Stomach smooth muscle (tissue), 2 donors: ENCODE measurements around the gene STS.

Source experiments
- H3K27ac ChIP-seq: one replicate; pipeline ENCODE4 v1.7.0; 2013; ENCODE audit warnings: mild to moderate bottlenecking, low read length, inconsistent platforms
- H3K27me3 ChIP-seq, 2 donors: one replicate each; pipeline ENCODE4 v1.7.0; 2013; ENCODE audit warnings: low read length in 2 of 2; ENCODE audit not compliant: insufficient read depth in 2 of 2, control insufficient read depth in 1 of 2
- H3K36me3 ChIP-seq, 2 donors: one replicate each; pipeline ENCODE4 v1.7.0; 2013; ENCODE audit warnings: low read length in 2 of 2; ENCODE audit not compliant: control insufficient read depth in 2 of 2, insufficient read depth in 2 of 2
- H3K4me1 ChIP-seq: one replicate; pipeline ENCODE4 v1.7.0; 2013; ENCODE audit warnings: low read length; ENCODE audit not compliant: control insufficient read depth, insufficient read depth
- H3K4me3 ChIP-seq, 2 donors: one replicate each; pipeline ENCODE4 v1.7.0; 2013; ENCODE audit warnings: low read length in 2 of 2
- H3K9ac ChIP-seq, 2 donors: one replicate each; pipeline ENCODE4 v1.7.0; 2013; ENCODE audit warnings: low read length in 2 of 2, mild to moderate bottlenecking in 1 of 2
- H3K9me3 ChIP-seq, 2 donors: one replicate each; pipeline ENCODE4 v1.7.0; 2013; ENCODE audit warnings: low read length in 2 of 2; ENCODE audit not compliant: control insufficient read depth in 2 of 2
- donor health status: healthy.
- donor health status: Pancreatic carcinoma.

Gene STS, protein sequence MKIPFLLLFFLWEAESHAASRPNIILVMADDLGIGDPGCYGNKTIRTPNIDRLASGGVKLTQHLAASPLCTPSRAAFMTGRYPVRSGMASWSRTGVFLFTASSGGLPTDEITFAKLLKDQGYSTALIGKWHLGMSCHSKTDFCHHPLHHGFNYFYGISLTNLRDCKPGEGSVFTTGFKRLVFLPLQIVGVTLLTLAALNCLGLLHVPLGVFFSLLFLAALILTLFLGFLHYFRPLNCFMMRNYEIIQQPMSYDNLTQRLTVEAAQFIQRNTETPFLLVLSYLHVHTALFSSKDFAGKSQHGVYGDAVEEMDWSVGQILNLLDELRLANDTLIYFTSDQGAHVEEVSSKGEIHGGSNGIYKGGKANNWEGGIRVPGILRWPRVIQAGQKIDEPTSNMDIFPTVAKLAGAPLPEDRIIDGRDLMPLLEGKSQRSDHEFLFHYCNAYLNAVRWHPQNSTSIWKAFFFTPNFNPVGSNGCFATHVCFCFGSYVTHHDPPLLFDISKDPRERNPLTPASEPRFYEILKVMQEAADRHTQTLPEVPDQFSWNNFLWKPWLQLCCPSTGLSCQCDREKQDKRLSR

DNA sequence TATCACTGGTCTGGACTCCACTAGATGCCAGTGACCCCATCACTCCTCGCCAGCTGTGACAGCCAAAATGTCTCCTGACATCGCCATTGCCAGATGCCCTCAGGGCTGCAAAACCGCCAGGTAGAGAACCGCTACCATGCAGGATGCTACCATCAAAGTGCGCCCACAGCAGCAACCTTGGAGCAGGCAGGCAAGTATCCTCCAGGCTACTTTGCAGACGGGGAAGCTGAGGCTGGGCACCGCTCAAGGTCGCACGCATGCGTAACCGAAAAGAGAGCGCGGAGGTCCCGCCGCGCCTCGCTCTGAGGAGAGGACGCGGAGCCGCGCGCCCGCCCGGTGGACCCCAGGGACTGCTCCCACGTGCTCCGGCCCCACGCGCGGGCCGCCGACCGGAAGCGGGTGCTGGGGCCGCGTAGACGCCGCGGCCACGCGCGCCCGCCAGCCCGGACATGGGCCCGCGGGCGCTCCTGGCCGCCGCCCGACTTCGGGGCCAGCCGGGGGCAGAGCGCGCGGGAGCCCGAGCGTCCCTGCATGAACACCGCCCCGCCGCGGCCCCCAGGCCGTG, at the start of gene STS:
Gene STS, plus strand, starts transcription at position 300 of the 565 bp plus-strand sequence. CDS start 105,488 bp downstream, outside the sequence.
- H3K9me3 ChIP-seq, result no peaks in the 10 kb centered on the region
- peak within 1 kb of the TSS; percentile 24 for H3K27ac ChIP-seq
- H3K27me3 ChIP-seq, result no peaks in the 10 kb centered on the region
- H3K4me3 ChIP-seq, result peak within 1 kb of the TSS; percentile 82 to 96
- H3K36me3 ChIP-seq, result no peaks in the 10 kb centered on the region
- peak within 1 kb of the TSS; percentile 60 to 71 for H3K9ac ChIP-seq
- peaks cover 7% of the 10 kb centered on the region for H3K4me1 ChIP-seq

GRCh38 chrX:7100022-7100421, 47.5 kb upstream of the STS start:
- Histone ChIP-seq H3K36me3 (peaks cover 0 to 11% of the 10 kb centered on the region in 2 donors), H3K9ac (no peak overlapping the region), H3K4me3 (no peak overlapping the region)

DNA sequence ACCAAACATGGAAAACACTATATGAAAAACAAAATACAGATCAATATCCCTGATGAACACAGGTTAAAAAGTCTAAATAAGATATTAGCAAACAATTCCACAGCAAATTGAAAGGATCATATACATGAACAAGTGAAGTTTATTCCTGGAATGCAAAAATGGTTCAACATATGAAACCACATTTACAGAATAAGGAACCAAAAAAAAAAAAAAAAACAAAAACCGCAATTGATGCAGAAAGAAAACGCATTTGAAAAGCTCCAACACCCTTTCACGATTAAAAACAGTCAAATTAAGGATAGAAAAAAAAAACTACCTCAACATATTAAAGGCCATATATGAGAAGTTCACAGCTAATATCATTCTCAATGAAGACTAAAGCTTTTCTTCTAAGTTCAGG, 45.4 kb upstream of the STS start:
- peaks cover 0 to 17% of the 10 kb centered on the region in 2 donors for H3K36me3 ChIP-seq
- no peaks in the 10 kb centered on the region for H3K9me3 ChIP-seq
- no peak overlapping the region for H3K27ac ChIP-seq
- H3K4me3 ChIP-seq, result no peak overlapping the region
- no peak overlapping the region for H3K9ac ChIP-seq
- H3K4me1 ChIP-seq, result no peaks in the 10 kb centered on the region
- no peaks in the 10 kb centered on the region for H3K27me3 ChIP-seq

More at GRCh38 chrX:7100022-7100421, 47.5 kb upstream of the STS start:
- Histone ChIP-seq H3K27me3 (no peaks in the 10 kb centered on the region), H3K4me1 (no peaks in the 10 kb centered on the region), H3K9me3 (no peaks in the 10 kb centered on the region), H3K27ac (no peak overlapping the region)

- Histone ChIP-seq H3K4me3 (no peak overlapping the region), H3K9me3 (no peaks in the 10 kb centered on the region), H3K27ac (no peak overlapping the region), H3K4me1 (peaks cover 3% of the 10 kb centered on the region), H3K9ac (no peak overlapping the region), H3K36me3 (peaks cover 0 to 9% of the 10 kb centered on the region in 2 donors), H3K27me3 (no peaks in the 10 kb centered on the region)
Measured at GRCh38 chrX:7106649-7107048, 40.9 kb upstream of the STS start.

GRCh38 chrX:7108030-7108429, 39.5 kb upstream of the STS start:
- Histone ChIP-seq H3K9ac (no peak overlapping the region), H3K9me3 (no peaks in the 10 kb centered on the region), H3K4me1 (peaks cover 3% of the 10 kb centered on the region), H3K4me3 (no peak overlapping the region), H3K27ac (no peak overlapping the region), H3K36me3 (peaks cover 0 to 9% of the 10 kb centered on the region in 2 donors), H3K27me3 (no peaks in the 10 kb centered on the region)

DNA sequence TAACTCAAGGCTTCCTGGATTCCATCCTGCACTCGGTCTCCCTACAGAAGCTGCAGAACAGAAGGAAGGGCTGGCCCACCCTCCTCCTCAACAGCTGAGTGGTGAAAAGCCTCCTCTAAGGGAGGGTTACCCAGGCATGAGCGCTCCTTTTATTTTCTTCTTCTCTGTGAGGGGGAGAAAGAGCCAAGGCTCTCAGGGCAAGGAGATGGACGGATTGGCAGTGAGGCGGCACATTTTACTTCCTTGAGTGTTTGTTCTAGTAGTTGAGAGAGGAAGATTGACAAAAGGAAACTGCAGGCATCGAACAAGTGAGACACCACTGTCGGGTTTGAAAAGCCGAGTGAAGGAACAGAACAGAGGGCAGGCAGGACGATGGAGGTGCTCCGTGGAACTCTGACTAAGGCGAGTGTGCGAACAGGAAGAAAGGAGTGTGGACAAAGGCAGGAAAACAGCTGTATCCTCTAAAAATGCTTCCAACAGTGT, 38.4 kb upstream of the STS start:
- no peaks in the 10 kb centered on the region for H3K27me3 ChIP-seq
- H3K36me3 ChIP-seq, result peaks cover 0 to 9% of the 10 kb centered on the region in 2 donors
- no peak overlapping the region for H3K27ac ChIP-seq
- peaks cover 3% of the 10 kb centered on the region for H3K4me1 ChIP-seq
- no peak overlapping the region for H3K9ac ChIP-seq
- no peaks in the 10 kb centered on the region for H3K9me3 ChIP-seq
- H3K4me3 ChIP-seq, result peak overlapping the region in 1 of 2 donors; percentile 57

DNA sequence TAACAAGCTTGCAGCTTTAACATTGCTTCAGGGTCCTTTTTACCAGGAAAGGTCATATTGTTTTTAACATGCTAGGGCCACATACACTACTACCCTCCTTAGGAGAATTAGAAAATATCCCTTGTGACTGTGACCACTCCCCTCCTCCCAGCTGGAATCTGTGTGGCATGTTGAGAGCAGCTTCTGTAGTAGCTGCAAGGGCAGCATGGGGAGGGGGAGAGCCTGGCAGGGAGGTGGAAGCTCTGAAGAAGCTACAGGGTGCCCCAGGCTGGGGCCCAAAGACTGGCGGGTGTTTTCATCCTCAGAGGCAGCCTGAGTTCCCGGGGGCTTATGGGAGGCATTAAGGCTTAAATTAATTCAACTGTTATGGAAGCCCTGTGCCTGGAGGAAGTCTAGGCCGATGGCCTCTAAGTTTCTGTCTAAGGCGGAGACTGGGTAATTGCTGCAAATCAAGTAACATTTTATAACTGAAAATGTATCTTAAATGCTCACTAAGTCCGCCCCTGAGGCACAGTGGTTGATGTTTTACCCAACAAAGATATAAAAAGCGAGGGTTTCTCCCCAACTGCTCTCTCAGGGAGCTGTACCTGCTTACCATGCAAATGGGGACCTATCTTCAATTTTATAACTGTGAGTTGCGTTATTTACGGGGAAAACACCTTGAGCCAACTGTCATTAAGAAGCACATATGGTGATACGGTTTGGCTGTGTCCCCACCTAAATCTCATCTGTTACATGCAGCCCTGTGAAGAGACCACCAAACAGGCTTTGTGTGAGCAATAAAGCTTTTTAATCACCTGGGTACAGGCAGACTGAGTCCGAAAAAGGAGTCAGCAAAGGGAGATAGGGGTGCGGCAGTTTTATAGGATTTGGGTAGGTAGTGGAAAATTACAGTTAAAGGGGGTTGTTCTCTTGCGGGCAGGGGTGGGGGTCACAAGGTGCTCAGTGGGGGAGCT, 37.4 kb upstream of the STS start:
- H3K9ac ChIP-seq, result no peak overlapping the region
- no peaks in the 10 kb centered on the region for H3K9me3 ChIP-seq
- peaks cover 0 to 6% of the 10 kb centered on the region in 2 donors for H3K36me3 ChIP-seq
- H3K4me1 ChIP-seq, result peaks cover 3% of the 10 kb centered on the region
- H3K27ac ChIP-seq, result no peak overlapping the region
- no peak overlapping the region for H3K4me3 ChIP-seq
- no peaks in the 10 kb centered on the region for H3K27me3 ChIP-seq

- Histone ChIP-seq H3K27ac (no peak overlapping the region), H3K9me3 (no peaks in the 10 kb centered on the region), H3K4me3 (no peak overlapping the region), H3K36me3 (peaks cover 0 to 2% of the 10 kb centered on the region in 2 donors), H3K27me3 (no peaks in the 10 kb centered on the region), H3K4me1 (peaks cover 7% of the 10 kb centered on the region), H3K9ac (no peak overlapping the region)
Measured at GRCh38 chrX:7110821-7111276, 36.7 kb upstream of the STS start.

DNA sequence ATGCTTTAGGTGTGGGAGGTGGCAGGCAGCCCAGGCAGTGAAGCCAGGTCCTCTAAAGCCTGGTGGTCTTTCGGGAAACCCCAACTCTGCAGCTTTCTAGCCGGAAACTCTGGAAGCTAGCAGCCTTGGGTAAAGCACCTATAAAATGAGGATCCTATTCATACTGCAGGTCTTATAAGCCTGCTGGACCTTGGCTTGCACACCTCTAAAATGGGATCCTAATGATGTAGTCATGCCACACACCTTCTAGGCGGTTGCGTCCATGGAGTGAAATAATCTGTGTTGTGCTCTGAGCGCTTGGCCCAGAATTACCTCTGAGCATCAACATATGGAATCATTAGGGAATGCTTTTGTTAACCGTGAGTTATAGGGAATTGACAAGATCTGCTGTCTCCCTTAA, 36.0 kb upstream of the STS start:
- Histone ChIP-seq H3K4me3 (no peak overlapping the region), H3K9ac (no peak overlapping the region), H3K4me1 (peaks cover 8% of the 10 kb centered on the region), H3K36me3 (no peaks in the 10 kb centered on the region), H3K27me3 (no peaks in the 10 kb centered on the region), H3K9me3 (no peaks in the 10 kb centered on the region), H3K27ac (no peak overlapping the region)

DNA sequence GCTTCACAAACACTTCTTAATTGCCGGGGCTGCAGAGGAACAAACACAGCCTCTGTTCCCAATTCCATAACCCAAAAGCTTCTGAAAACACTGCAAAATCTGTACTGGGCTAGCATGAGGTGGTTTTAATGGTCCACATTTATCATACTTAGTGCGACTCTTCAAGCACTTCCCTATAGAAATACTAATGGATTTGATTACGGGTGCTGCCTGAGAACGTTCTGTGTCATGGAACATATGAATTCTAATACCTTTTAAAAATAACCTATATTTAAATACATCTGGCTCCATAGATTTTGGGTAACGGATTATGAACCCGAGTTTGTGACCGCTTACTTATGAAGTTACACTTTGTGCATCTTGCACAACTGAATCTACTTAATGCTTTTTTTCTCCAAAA, 35.4 kb upstream of the STS start:
- Histone ChIP-seq H3K4me1 (peaks cover 8% of the 10 kb centered on the region), H3K4me3 (no peak overlapping the region), H3K9me3 (no peaks in the 10 kb centered on the region), H3K27me3 (no peaks in the 10 kb centered on the region), H3K9ac (no peak overlapping the region), H3K27ac (no peak overlapping the region), H3K36me3 (no peaks in the 10 kb centered on the region)
